ENCODE results near the gene WASF2.
"Not testable (repeated sequence)": the region's sequence is repeated elsewhere in the genome, so short reads cannot be mapped to it uniquely, and the experiment has no call there.

WASF2 gene

GRCh38 chr1:27501159-27501558 is 11.2 kb upstream of the WASF2 start:
- DNase-seq (ENCODE audit: low read depth, low spot score) = not testable (repeated sequence)

- DNase-seq (ENCODE audit: low read depth, low spot score) = no peak
Observed at GRCh38 chr1:27499142-27499541, 9.2 kb upstream of the WASF2 start.

- peak; percentile 60 for DNase-seq (ENCODE audit: low read depth, low spot score)
Observed at GRCh38 chr1:27496604-27497155, 6.7 kb upstream of the WASF2 start.

GRCh38 chr1:27492796-27493195 is 2.8 kb upstream of the WASF2 start:
- no peak for DNase-seq (ENCODE audit: low read depth, low spot score)

GRCh38 chr1:27491748-27492700 is 2.1 kb upstream of the WASF2 start:
- peak; percentile 61 for DNase-seq (ENCODE audit: low read depth, low spot score)

- peak; percentile 63 for DNase-seq (ENCODE audit: low read depth, low spot score)
Observed at GRCh38 chr1:27489501-27489972, 430 bp downstream of the WASF2 start.

GRCh38 chr1:27487966-27488884 is 1.7 kb downstream of the WASF2 start:
- peak; percentile 41 for DNase-seq (ENCODE audit: low read depth, low spot score)

- DNase-seq (ENCODE audit: low read depth, low spot score) = no peak
Observed at GRCh38 chr1:27485363-27485762, 4.6 kb downstream of the WASF2 start.

- DNase-seq (ENCODE audit: low read depth, low spot score) = no peak
Observed at GRCh38 chr1:27483659-27484058, 6.3 kb downstream of the WASF2 start.

GRCh38 chr1:27481994-27482620 is 7.9 kb downstream of the WASF2 start:
- no peak for DNase-seq (ENCODE audit: low read depth, low spot score)

- DNase-seq (ENCODE audit: low read depth, low spot score) = no peak
Observed at GRCh38 chr1:27478098-27478497, 11.9 kb downstream of the WASF2 start.

GRCh38 chr1:27476237-27476636 is 13.7 kb downstream of the WASF2 start:
- no peak for DNase-seq (ENCODE audit: low read depth, low spot score)

- no peak for DNase-seq (ENCODE audit: low read depth, low spot score)
Observed at GRCh38 chr1:27475720-27476119, 14.2 kb downstream of the WASF2 start.

- DNase-seq (ENCODE audit: low read depth, low spot score) = no peak
Observed at GRCh38 chr1:27473755-27474154, 16.2 kb downstream of the WASF2 start.

GRCh38 chr1:27472098-27472497 is 17.9 kb downstream of the WASF2 start:
- DNase-seq (ENCODE audit: low read depth, low spot score) = not testable (repeated sequence)

GRCh38 chr1:27471477-27471876 is 18.5 kb downstream of the WASF2 start:
- DNase-seq (ENCODE audit: low read depth, low spot score) = no peak

GRCh38 chr1:27469334-27469733 is 20.6 kb downstream of the WASF2 start:
- DNase-seq (ENCODE audit: low read depth, low spot score) = no peak

GRCh38 chr1:27468378-27468777 is 21.6 kb downstream of the WASF2 start:
- DNase-seq (ENCODE audit: low read depth, low spot score) = not testable (repeated sequence)

GRCh38 chr1:27464926-27465647 is 24.9 kb downstream of the WASF2 start:
- no peak for DNase-seq (ENCODE audit: low read depth, low spot score)

GRCh38 chr1:27463916-27464315 is 26.1 kb downstream of the WASF2 start:
- DNase-seq (ENCODE audit: low read depth, low spot score) = not testable (repeated sequence)

- not testable (repeated sequence) for DNase-seq (ENCODE audit: low read depth, low spot score)
Observed at GRCh38 chr1:27458521-27458920, 31.4 kb downstream of the WASF2 start.

Measured in astrocyte of the hippocampus (primary cell).